Osteocyte (in vitro differentiated cells): ENCODE data around the gene CCDC102B. TPM values are rescaled to one million over a fixed set of nuclear protein-coding genes. Genes with fewer than 3 reads are reported as not detected.
"Not testable (repeated sequence)": the region's sequence is repeated elsewhere in the genome, so short reads cannot be mapped to it uniquely, and the experiment has no call there.

ENCODE experiments used
- DNase-seq: peaks from one replicate; pipeline ENCODE4 v3.0.0; 2021; ENCODE audit warnings: mixed read lengths; ENCODE audit not compliant: unreplicated experiment; ENCODE audit errors: extremely low spot score
- H3K27ac Mint-ChIP-seq: one replicate; pipeline ENCODE4 v1.8.0; 2021; ENCODE audit warnings: mild to moderate bottlenecking, mixed read lengths; ENCODE audit not compliant: unreplicated experiment
- H3K27me3 Mint-ChIP-seq: one replicate; pipeline ENCODE4 v1.8.0; 2021; ENCODE audit warnings: mixed read lengths; ENCODE audit not compliant: unreplicated experiment
- H3K36me3 Mint-ChIP-seq: one replicate; pipeline ENCODE4 v1.8.0; 2021; ENCODE audit warnings: mixed read lengths; ENCODE audit not compliant: unreplicated experiment
- H3K4me1 Mint-ChIP-seq: one replicate; pipeline ENCODE4 v1.8.0; 2021; ENCODE audit warnings: mixed read lengths; ENCODE audit not compliant: unreplicated experiment
- H3K4me3 Mint-ChIP-seq: one replicate; pipeline ENCODE4 v1.8.0; 2021; ENCODE audit warnings: mild to moderate bottlenecking, moderate library complexity, mixed read lengths; ENCODE audit not compliant: unreplicated experiment
- H3K9me3 Mint-ChIP-seq: one replicate; pipeline ENCODE4 v1.8.0; 2021; ENCODE audit warnings: mixed read lengths; ENCODE audit not compliant: unreplicated experiment
- CTCF ChIP-seq: fragments of 200-600 bp; sonication (generic); IDR thresholded peaks from 2 replicates; pipeline ENCODE4 v1.5.0; 2021; ENCODE audit warnings: antibody characterized with exemption, mild to moderate bottlenecking, moderate library complexity
- total RNA-seq: library from RNA; stranded (reverse); gene quantifications from 2 replicates; pipeline ENCODE4 v1.2.1, GENCODE V29; 2021

CCDC102B gene
- total RNA-seq, 1 donor from 2014 or later: 18.9 TPM

DNA sequence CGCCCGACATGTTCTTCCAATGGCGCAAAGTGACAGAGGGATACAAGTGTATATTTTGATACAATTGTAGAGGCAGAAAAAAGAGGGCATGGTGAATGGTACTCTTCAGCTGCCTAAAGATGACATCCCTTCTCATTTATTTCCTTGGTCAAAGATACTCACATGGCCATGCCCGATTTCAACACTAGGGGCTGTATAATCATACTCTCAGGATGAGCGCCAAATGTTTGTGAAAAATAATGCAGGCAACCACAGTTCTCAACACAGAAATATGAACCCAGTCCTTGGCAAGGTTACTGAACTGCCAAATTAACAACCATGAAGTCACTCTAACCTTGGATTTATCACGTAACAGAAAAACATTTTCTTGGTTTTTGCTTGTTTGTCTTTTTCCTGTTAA, 204.4 kb downstream of the CCDC102B start:
- TF ChIP-seq CTCF: no peak
- no peak overlapping the region for H3K4me3 Mint-ChIP-seq
- no peak for DNase-seq

DNA sequence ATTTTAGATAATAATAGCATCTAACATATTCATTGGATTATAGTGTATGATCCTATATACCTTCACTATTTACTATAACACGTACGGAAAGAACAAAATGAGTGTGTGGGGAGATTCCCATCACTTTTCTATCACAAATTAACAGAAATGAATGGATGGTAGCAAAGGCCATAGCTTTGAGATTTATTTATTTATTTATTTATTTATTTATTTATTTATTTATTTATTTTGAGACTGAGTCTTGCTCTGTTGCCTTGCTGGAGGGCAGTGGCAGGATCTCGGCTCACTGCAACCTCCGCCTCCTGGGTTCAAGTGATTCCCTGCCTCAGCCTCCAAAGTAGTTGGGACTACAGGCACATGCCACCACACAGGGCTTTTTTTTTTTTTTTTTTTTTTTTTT, 208.3 kb downstream of the CCDC102B start:
- not testable (repeated sequence) for H3K4me1 Mint-ChIP-seq, H3K27ac Mint-ChIP-seq, H3K9me3 Mint-ChIP-seq, H3K4me3 Mint-ChIP-seq, H3K36me3 Mint-ChIP-seq, DNase-seq, H3K27me3 Mint-ChIP-seq

More for the DNA sequence above, 204.4 kb downstream of the CCDC102B start:
- H3K9me3 Mint-ChIP-seq: no peaks in the 10 kb centered on the region
- no peaks in the 10 kb centered on the region for H3K4me1 Mint-ChIP-seq
- no peaks in the 10 kb centered on the region for H3K36me3 Mint-ChIP-seq
- H3K27me3 Mint-ChIP-seq: peaks cover 3% of the 10 kb centered on the region
- no peak overlapping the region for H3K27ac Mint-ChIP-seq

DNA sequence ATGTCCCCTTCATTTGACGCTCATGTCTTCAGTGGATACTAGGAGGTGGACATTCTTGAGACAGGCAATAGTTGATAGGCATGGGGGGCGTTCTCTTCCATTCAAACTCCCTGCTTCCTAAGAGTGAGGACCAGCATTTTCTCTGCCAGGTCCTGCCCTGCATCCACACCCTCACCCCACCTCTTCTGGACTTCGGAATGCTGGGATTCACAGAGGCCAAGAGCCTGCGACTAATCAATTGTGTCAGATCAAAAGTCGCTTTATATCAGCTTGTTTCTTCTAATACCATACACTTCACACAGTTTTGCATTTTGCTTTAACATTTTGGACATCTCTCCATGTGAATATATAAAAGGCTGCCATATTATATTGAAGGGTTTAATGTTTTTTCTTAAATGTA, 210.7 kb downstream of the CCDC102B start:
- Mint-ChIP-seq H3K27me3 (no peaks in the 10 kb centered on the region), H3K27ac (no peak overlapping the region), H3K9me3 (no peaks in the 10 kb centered on the region), H3K36me3 (peaks cover 4% of the 10 kb centered on the region), H3K4me3 (no peak overlapping the region), H3K4me1 (no peaks in the 10 kb centered on the region)
- TF ChIP-seq CTCF: no peak
- DNase-seq: no peak

DNA sequence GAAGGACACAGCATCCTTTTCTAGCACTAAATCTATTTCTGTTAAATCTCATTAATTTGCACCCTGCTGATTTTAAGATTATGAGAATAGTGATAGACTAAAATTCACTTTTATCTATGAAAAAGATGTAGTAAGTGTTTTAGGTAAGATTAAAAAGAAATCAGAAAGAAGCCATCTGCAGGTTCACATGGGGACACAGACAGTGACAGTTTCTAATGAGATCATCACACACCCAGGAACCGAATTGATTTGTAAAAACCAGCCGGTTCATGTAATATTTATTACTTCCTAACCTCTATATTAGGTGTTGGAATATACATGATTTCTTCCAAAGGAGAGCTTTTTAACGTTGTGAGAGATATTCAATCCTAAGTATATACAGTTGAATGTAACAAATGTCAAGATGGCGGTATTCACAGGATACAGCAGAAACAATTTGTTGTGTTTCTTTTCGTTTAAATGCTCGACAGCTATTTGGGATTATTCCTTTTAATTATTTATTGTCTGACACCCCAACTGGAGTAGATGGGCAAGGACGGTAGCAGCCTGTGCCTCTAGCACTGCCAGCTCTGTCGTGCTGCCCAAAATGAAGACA, 223.4 kb downstream of the CCDC102B start:
- no peak for TF ChIP-seq CTCF
- Mint-ChIP-seq H3K4me3 (no peak overlapping the region), H3K4me1 (no peaks in the 10 kb centered on the region), H3K9me3 (no peaks in the 10 kb centered on the region), H3K27me3 (no peaks in the 10 kb centered on the region), H3K27ac (no peak overlapping the region), H3K36me3 (peaks cover 2% of the 10 kb centered on the region)
- no peak for DNase-seq

- no peak overlapping the region for H3K4me3 Mint-ChIP-seq
- no peak for DNase-seq
- H3K27me3 Mint-ChIP-seq: no peaks in the 10 kb centered on the region
These were observed 224.5 kb downstream of the CCDC102B start for GRCh38 chr18:69022426-69022825.

More at GRCh38 chr18:69022426-69022825, 224.5 kb downstream of the CCDC102B start:
- H3K36me3 Mint-ChIP-seq: peaks cover 2% of the 10 kb centered on the region
- no peaks in the 10 kb centered on the region for H3K9me3 Mint-ChIP-seq
- no peaks in the 10 kb centered on the region for H3K4me1 Mint-ChIP-seq
- no peak for TF ChIP-seq CTCF
- no peak overlapping the region for H3K27ac Mint-ChIP-seq
